HepG2 (cell line): Measurements from ENCODE around the gene PSMB9. TPM values are rescaled to one million over a fixed set of nuclear protein-coding genes. Genes with fewer than 3 reads are reported as not detected.
A peak's percentile ranks its signal among the peaks of the same experiment; 100 is the strongest.

Source experiments
- ARHGAP35 ChIP-seq: sonication (generic); formaldehyde crosslinking; IDR thresholded peaks from 2 replicates; pipeline ENCODE4 v1.9.0; 2022; ENCODE audit warnings: mild to moderate bottlenecking, inconsistent platforms, moderate library complexity, missing genetic modification reagents, borderline replicate concordance
- CBX1 ChIP-seq: IDR thresholded peaks from one replicate; pipeline ENCODE4 v1.6.1; 2016; ENCODE audit warnings: antibody characterized with exemption, low read depth
- EED ChIP-seq: sonication (generic); formaldehyde crosslinking; IDR thresholded peaks from 2 replicates; pipeline ENCODE4 v1.5.0; 2020; ENCODE audit warnings: mild to moderate bottlenecking, missing genetic modification reagents
- KLF16 ChIP-seq, 2 experiments: sonication (generic) in 1 of 2; formaldehyde crosslinking in 1 of 2; IDR thresholded peaks; 2 replicates each; pipeline versions ENCODE4 v1.6.1 to v1.8.0; 2016 to 2023; ENCODE audit warnings: missing genetic modification reagents in 2 of 2, missing compliant biosample characterization in 1 of 2
- NFKBIZ ChIP-seq: IDR thresholded peaks from 2 replicates; pipeline ENCODE4 v1.6.1; 2018; ENCODE audit warnings: missing genetic modification reagents, missing compliant biosample characterization
- SNAI1 ChIP-seq: sonication (generic); formaldehyde crosslinking; IDR thresholded peaks from 2 replicates; pipeline ENCODE4 v1.5.0; 2020; ENCODE audit warnings: mild to moderate bottlenecking, missing genetic modification reagents, borderline replicate concordance
- SP1 ChIP-seq, 2 experiments: fragments of 450-650 bp in 1 of 2; sonication (generic) in 1 of 2; formaldehyde crosslinking in 1 of 2; IDR thresholded peaks; 2 replicates each; pipeline versions ENCODE4 v1.4.0 to v1.6.1; 2016 to 2020; ENCODE audit warnings: missing genetic modification reagents in 1 of 2
- SP5 ChIP-seq: IDR thresholded peaks from 2 replicates; pipeline ENCODE4 v1.6.1; 2016; ENCODE audit warnings: low read depth, borderline replicate concordance
- TBP ChIP-seq: sonication (generic); formaldehyde crosslinking; IDR thresholded peaks from 2 replicates; pipeline ENCODE4 v1.5.0; 2020; ENCODE audit warnings: missing genetic modification reagents
- YEATS2 ChIP-seq: sonication (generic); formaldehyde crosslinking; IDR thresholded peaks from 2 replicates; pipeline ENCODE4 v1.4.0; 2020; ENCODE audit warnings: missing genetic modification reagents, borderline replicate concordance
- ZFP36L1 ChIP-seq: sonication (generic); formaldehyde crosslinking; IDR thresholded peaks from 2 replicates; pipeline ENCODE4 v1.8.0; 2022; ENCODE audit warnings: mild to moderate bottlenecking, missing genetic modification reagents, moderate library complexity
- ZIK1 ChIP-seq: sonication (generic); formaldehyde crosslinking; IDR thresholded peaks from 2 replicates; pipeline ENCODE4 v1.5.0; 2020; ENCODE audit warnings: mild to moderate bottlenecking, low read depth, missing genetic modification reagents, borderline replicate concordance
- ZKSCAN8 ChIP-seq: IDR thresholded peaks from 2 replicates; pipeline ENCODE4 v1.6.1; 2016; ENCODE audit warnings: borderline replicate concordance, missing genetic modification reagents, missing compliant biosample characterization
- ZNF225 ChIP-seq: sonication (generic); formaldehyde crosslinking; IDR thresholded peaks from 2 replicates; pipeline ENCODE4 v1.4.0; 2020; ENCODE audit warnings: mild to moderate bottlenecking, missing genetic modification reagents
- ZNF280D ChIP-seq: sonication (generic); formaldehyde crosslinking; IDR thresholded peaks from 2 replicates; pipeline ENCODE4 v1.5.1; 2020; ENCODE audit warnings: mild to moderate bottlenecking, missing genetic modification reagents
- ZNF724P ChIP-seq: sonication (generic); formaldehyde crosslinking; IDR thresholded peaks from 2 replicates; pipeline ENCODE4 v1.8.0; 2022; ENCODE audit warnings: missing genetic modification reagents, borderline replicate concordance
- polyA plus RNA-seq, 8 experiments: library from polyadenylated mRNA; depleted of rRNA in 3 of 8; stranded (reverse) in 7 of 8; unstranded in 1 of 8; fragments of >200 nt; fragmentation: Illumina TruSeq in 4 of 8; extraction: Trizol in 4 of 8; gene quantifications; 2 replicates each; pipeline versions ENCODE4 v1.2.1 to v1.2.3, GENCODE V29; 2011 to 2016; ENCODE audit warnings: low read depth in 4 of 8, missing spikeins in 1 of 8, mixed read lengths in 1 of 8; ENCODE audit not compliant: insufficient read depth in 1 of 8
- total RNA-seq, 5 experiments: library from RNA; depleted of rRNA; stranded (reverse); fragments of >200 nt; fragmentation: Illumina TruSeq; extraction: Trizol; gene quantifications; 2 replicates each; pipeline ENCODE4 v1.2.3, GENCODE V29; 2016; ENCODE audit warnings: low read depth in 1 of 5
- TF ChIP-seq, protein P1 (sequence below): sonication (generic); formaldehyde crosslinking; IDR thresholded peaks from 2 replicates; pipeline ENCODE4 v1.9.0; 2021; ENCODE audit warnings: missing genetic modification reagents, mild to moderate bottlenecking, borderline replicate concordance
- TF ChIP-seq, protein P2 (sequence below): sonication (generic); formaldehyde crosslinking; IDR thresholded peaks from 2 replicates; pipeline ENCODE4 v1.5.1; 2020; ENCODE audit warnings: mild to moderate bottlenecking, missing genetic modification reagents, moderate library complexity
- TF ChIP-seq, protein P3 (sequence below): IDR thresholded peaks from 2 replicates; pipeline ENCODE4 v1.6.1; 2016

Gene PSMB9
- total and polyA plus RNA-seq, 2 of the 13 experiments (the other 11 are each of a cell fraction or from before 2014, with no cell fraction given): 15.6 to 16.0 TPM

GRCh38 chr6:32853541-32854375 lies at the start of gene PSMB9, which contains the start of gene TAP1 (continued):
- TF ChIP-seq, protein P1, sequence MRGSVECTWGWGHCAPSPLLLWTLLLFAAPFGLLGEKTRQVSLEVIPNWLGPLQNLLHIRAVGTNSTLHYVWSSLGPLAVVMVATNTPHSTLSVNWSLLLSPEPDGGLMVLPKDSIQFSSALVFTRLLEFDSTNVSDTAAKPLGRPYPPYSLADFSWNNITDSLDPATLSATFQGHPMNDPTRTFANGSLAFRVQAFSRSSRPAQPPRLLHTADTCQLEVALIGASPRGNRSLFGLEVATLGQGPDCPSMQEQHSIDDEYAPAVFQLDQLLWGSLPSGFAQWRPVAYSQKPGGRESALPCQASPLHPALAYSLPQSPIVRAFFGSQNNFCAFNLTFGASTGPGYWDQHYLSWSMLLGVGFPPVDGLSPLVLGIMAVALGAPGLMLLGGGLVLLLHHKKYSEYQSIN (CRISPR knock-in tag): no peak
- TF ChIP-seq NFKBIZ (CRISPR knock-in tag) (no peak), YEATS2 (CRISPR knock-in tag) (peak; percentile 48; the same call in 1 of the 2 replicates), ZNF724P (CRISPR knock-in tag) (peak; percentile 63), SNAI1 (CRISPR knock-in tag) (peak; percentile 40; the same call in 1 of the 2 replicates), ARHGAP35 (CRISPR knock-in tag) (no peak), ZIK1 (CRISPR knock-in tag) (0 out of 2 replicates have a peak, but pooled peaks have one; percentile 24), TBP (CRISPR knock-in tag) (0 out of 2 replicates have a peak, but pooled peaks have one; percentile 60), EED (CRISPR knock-in tag) (no peak; the same call in 1 of the 2 replicates), SP1 (IDR thresholded peaks at IDR 0.05) (no peak), SP1 (CRISPR knock-in tag; IDR thresholded peaks at IDR 0.05) (peak; percentile 94), ZNF225 (CRISPR knock-in tag) (no peak), KLF16 (CRISPR knock-in tag; IDR thresholded peaks at IDR 0.05) (peak in 1 of 2 experiments; percentile 91; a peak in 2 of 4 replicates), ZKSCAN8 (CRISPR knock-in tag) (peak; percentile 46; the same call in 1 of the 2 replicates), ZNF280D (CRISPR knock-in tag) (no peak), CBX1 (peak; percentile 62), SP5 (CRISPR knock-in tag) (peak; percentile 89), ZFP36L1 (CRISPR knock-in tag) (0 out of 2 replicates have a peak, but pooled peaks have one; percentile 46)
- TF ChIP-seq, protein P2, sequence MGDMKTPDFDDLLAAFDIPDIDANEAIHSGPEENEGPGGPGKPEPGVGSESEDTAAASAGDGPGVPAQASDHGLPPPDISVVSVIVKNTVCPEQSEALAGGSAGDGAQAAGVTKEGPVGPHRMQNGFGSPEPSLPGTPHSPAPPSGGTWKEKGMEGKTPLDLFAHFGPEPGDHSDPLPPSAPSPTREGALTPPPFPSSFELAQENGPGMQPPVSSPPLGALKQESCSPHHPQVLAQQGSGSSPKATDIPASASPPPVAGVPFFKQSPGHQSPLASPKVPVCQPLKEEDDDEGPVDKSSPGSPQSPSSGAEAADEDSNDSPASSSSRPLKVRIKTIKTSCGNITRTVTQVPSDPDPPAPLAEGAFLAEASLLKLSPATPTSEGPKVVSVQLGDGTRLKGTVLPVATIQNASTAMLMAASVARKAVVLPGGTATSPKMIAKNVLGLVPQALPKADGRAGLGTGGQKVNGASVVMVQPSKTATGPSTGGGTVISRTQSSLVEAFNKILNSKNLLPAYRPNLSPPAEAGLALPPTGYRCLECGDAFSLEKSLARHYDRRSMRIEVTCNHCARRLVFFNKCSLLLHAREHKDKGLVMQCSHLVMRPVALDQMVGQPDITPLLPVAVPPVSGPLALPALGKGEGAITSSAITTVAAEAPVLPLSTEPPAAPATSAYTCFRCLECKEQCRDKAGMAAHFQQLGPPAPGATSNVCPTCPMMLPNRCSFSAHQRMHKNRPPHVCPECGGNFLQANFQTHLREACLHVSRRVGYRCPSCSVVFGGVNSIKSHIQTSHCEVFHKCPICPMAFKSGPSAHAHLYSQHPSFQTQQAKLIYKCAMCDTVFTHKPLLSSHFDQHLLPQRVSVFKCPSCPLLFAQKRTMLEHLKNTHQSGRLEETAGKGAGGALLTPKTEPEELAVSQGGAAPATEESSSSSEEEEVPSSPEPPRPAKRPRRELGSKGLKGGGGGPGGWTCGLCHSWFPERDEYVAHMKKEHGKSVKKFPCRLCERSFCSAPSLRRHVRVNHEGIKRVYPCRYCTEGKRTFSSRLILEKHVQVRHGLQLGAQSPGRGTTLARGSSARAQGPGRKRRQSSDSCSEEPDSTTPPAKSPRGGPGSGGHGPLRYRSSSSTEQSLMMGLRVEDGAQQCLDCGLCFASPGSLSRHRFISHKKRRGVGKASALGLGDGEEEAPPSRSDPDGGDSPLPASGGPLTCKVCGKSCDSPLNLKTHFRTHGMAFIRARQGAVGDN (CRISPR knock-in tag): peak; percentile 80
- TF ChIP-seq, protein P3, sequence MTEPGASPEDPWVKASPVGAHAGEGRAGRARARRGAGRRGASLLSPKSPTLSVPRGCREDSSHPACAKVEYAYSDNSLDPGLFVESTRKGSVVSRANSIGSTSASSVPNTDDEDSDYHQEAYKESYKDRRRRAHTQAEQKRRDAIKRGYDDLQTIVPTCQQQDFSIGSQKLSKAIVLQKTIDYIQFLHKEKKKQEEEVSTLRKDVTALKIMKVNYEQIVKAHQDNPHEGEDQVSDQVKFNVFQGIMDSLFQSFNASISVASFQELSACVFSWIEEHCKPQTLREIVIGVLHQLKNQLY (CRISPR knock-in tag): no peak; the same call in 1 of the 2 replicates
